Measurements from ENCODE around the gene CLCN6. TPM values are rescaled to one million over a fixed set of nuclear protein-coding genes. Genes with fewer than 3 reads are reported as not detected.
"Not testable (repeated sequence)": the region's sequence is repeated elsewhere in the genome, so short reads cannot be mapped to it uniquely, and the experiment has no call there.

The CLCN6 gene
- total and polyA plus RNA-seq, 4 donors, result 5.0 to 9.0 (median 6.5) TPM

- WGBS, result 35% methylated on average over 9 of the region's 9 CpGs
- H3K4me3 ChIP-seq (ENCODE audit: low read depth in 1 of 3, low read length in 3 of 3), result peak overlapping the region in 2 of 3 donors; percentile 10 to 72
- H3K9ac ChIP-seq (ENCODE audit: low read depth in 1 of 2, low read length in 2 of 2), result peak overlapping the region in 1 of 2 donors; percentile 96
- peak overlapping the region; percentile 97 to 98 for H3K27ac ChIP-seq (ENCODE audit: low read depth in 1 of 2, low read length in 2 of 2)
- H3K36me3 ChIP-seq (ENCODE audit: control insufficient read depth in 4 of 4, insufficient read depth in 3 of 4, low read depth in 1 of 4, low read length in 3 of 4), result peaks cover 3 to 19% (median 13%) of the 10 kb centered on the region in 4 donors
- DNase-seq (ENCODE audit: low spot score); H3K9me3 ChIP-seq (ENCODE audit: control insufficient read depth in 4 of 4, low read length in 3 of 4); H3K27me3 ChIP-seq (ENCODE audit: control insufficient read depth in 4 of 4, insufficient read depth in 4 of 4, low read length in 3 of 4): not testable (repeated sequence)
- H3K4me1 ChIP-seq (ENCODE audit: control insufficient read depth in 4 of 4, insufficient read depth in 4 of 4, low read length in 3 of 4), result peaks cover 7 to 53% (median 42%) of the 10 kb centered on the region in 4 donors
- peak; percentile 67 for TF ChIP-seq SP1 (IDR thresholded peaks at IDR 0.05)
- TF ChIP-seq RXRA (IDR thresholded peaks at IDR 0.05), result peak; percentile 82 to 85
- peak; percentile 17 to 24 for TF ChIP-seq RAD21 (IDR thresholded peaks at IDR 0.05)
- TF ChIP-seq TAF1 (conservative IDR thresholded peaks at IDR 0.05), result peak; percentile 50
- peak; percentile 55 for TF ChIP-seq FOXA2 (IDR thresholded peaks at IDR 0.05)
- peak; percentile 81 for TF ChIP-seq REST (IDR thresholded peaks at IDR 0.05)
- TF ChIP-seq HNF4A (conservative IDR thresholded peaks at IDR 0.05), result peak; percentile 60 to 69
- peak; percentile 91 for TF ChIP-seq YY1 (IDR thresholded peaks at IDR 0.05)
- TF ChIP-seq GABPA (IDR thresholded peaks at IDR 0.05 in 1 of 2, conservative IDR thresholded peaks at IDR 0.05 in 1 of 2), result peak in 1 of 2 donors; percentile 28
Measured at GRCh38 chr1:11803924-11804665, 1.9 kb upstream of the CLCN6 start.

GRCh38 chr1:11804666-11805421 is 1.1 kb upstream of the CLCN6 start:
- Histone ChIP-seq H3K27me3 (ENCODE audit: control insufficient read depth in 4 of 4, insufficient read depth in 4 of 4, low read length in 3 of 4) (no peaks in the 10 kb centered on the region), H3K4me1 (ENCODE audit: control insufficient read depth in 4 of 4, insufficient read depth in 4 of 4, low read length in 3 of 4) (peaks cover 7 to 53% (median 42%) of the 10 kb centered on the region in 4 donors), H3K27ac (ENCODE audit: low read depth in 1 of 2, low read length in 2 of 2) (peak overlapping the region; percentile 97 to 98), H3K4me3 (ENCODE audit: low read depth in 1 of 3, low read length in 3 of 3) (peak overlapping the region; percentile 55 to 72 (median 71)), H3K9ac (ENCODE audit: low read depth in 1 of 2, low read length in 2 of 2) (peak overlapping the region; percentile 87 to 96), H3K9me3 (ENCODE audit: control insufficient read depth in 4 of 4, low read length in 3 of 4) (no peaks in the 10 kb centered on the region), H3K36me3 (ENCODE audit: control insufficient read depth in 4 of 4, insufficient read depth in 3 of 4, low read depth in 1 of 4, low read length in 3 of 4) (peaks cover 1 to 14% (median 12%) of the 10 kb centered on the region in 4 donors)
- 2% methylated on average over 17 of the region's 17 CpGs for WGBS
- no peak for DNase-seq (ENCODE audit: low spot score)
- TF ChIP-seq MAX (IDR thresholded peaks at IDR 0.05) (no peak), GABPA (IDR thresholded peaks at IDR 0.05 in 1 of 2, conservative IDR thresholded peaks at IDR 0.05 in 1 of 2) (no peak), NR2F2 (IDR thresholded peaks at IDR 0.05) (no peak), EGR1 (IDR thresholded peaks at IDR 0.05; ENCODE audit: low read depth in 2 of 2) (peak in 1 of 2 donors; percentile 18), SP1 (IDR thresholded peaks at IDR 0.05) (no peak), TAF1 (conservative IDR thresholded peaks at IDR 0.05) (no peak), HNF4G (IDR thresholded peaks at IDR 0.05) (no peak)

Data from liver (tissue), 9 donors.